PC-3 (cell line): ENCODE results near the gene KCNV2. TPM values are rescaled to one million over a fixed set of nuclear protein-coding genes. Genes with fewer than 3 reads are reported as not detected.

Source experiments
- ATAC-seq: fragments of 200-7000 bp; cut with Tn5 transposase; 2 replicates; pipeline ENCODE4 v1.9.1; 2020; ENCODE audit warnings: mild to moderate bottlenecking, moderate library complexity
- Bru-seq: library from RNA; stranded (reverse); fragments of 400-500 nt; gene quantifications from one replicate; lab custom pipeline; 2021; lab: Mats Ljungman, UMichigan
- BruChase-seq, 2 experiments: library from RNA; stranded (reverse); fragments of 400-500 nt; gene quantifications; one replicate each; lab custom pipeline; 2021; lab: Mats Ljungman, UMichigan
- BruUV-seq: library from RNA; stranded (reverse); fragments of 400-500 nt; replicated peaks from 2 replicates; lab custom pipeline; 2021; lab: Mats Ljungman, UMichigan
- CTCF ChIA-PET: fragments of 300-600 bp; sonication (Branson Sonifier 250); formaldehyde crosslinking; loops from one replicate; lab custom pipeline; 2022; ENCODE audit warnings: antibody characterized with exemption; lab: Charles Lee
- POLR2A ChIA-PET: fragments of 300-600 bp; sonication (Branson Sonifier 250); formaldehyde crosslinking; loops from one replicate; lab custom pipeline; 2022; ENCODE audit warnings: antibody characterized with exemption; ENCODE audit not compliant: unreplicated experiment; lab: Charles Lee
- DNase-seq: peaks from one replicate; pipeline ENCODE4 v3.0.0-alpha.2; 2015
- H2AFZ ChIP-seq: fragments of 300-600 bp; sonication (generic); 2 replicates; pipeline ENCODE4 v1.6.0; 2016; ENCODE audit warnings: antibody characterized with exemption, low read length
- H3F3A ChIP-seq: fragments of 300-600 bp; sonication (generic); one replicate; pipeline ENCODE4 v1.6.0; 2017; ENCODE audit warnings: antibody characterized with exemption, low read length, control low read depth, mild to moderate bottlenecking; ENCODE audit not compliant: unreplicated experiment
- H3K27ac ChIP-seq: fragments of 300-600 bp; sonication (generic); 2 replicates; pipeline ENCODE4 v1.5.1; 2016; ENCODE audit warnings: mild to moderate bottlenecking, low read length
- H3K27me3 ChIP-seq: fragments of 300-600 bp; sonication (generic); 2 replicates; pipeline ENCODE4 v1.6.1; 2016; ENCODE audit warnings: low read length, mixed read lengths
- H3K36me3 ChIP-seq: fragments of 300-600 bp; sonication (generic); 2 replicates; pipeline ENCODE4 v1.6.1; 2016; ENCODE audit warnings: low read depth, mixed run types, low read length, mixed read lengths
- H3K4me1 ChIP-seq: fragments of 300-600 bp; sonication (generic); 2 replicates; pipeline ENCODE4 v1.5.1; 2016; ENCODE audit warnings: low read length; ENCODE audit not compliant: insufficient read depth
- H3K4me2 ChIP-seq: fragments of 300-600 bp; sonication (generic); 2 replicates; pipeline ENCODE4 v1.6.0; 2016; ENCODE audit warnings: low read length
- H3K4me3 ChIP-seq: fragments of 300-600 bp; sonication (generic); 2 replicates; pipeline ENCODE4 v1.5.1; 2016; ENCODE audit warnings: mild to moderate bottlenecking, low read length, mixed read lengths
- H3K79me2 ChIP-seq: fragments of 300-600 bp; sonication (generic); 2 replicates; pipeline ENCODE4 v1.6.1; 2017; ENCODE audit warnings: low read length, mixed read lengths
- H3K9ac ChIP-seq: fragments of 300-600 bp; sonication (generic); 2 replicates; pipeline ENCODE4 v1.6.0; 2016; ENCODE audit warnings: mild to moderate bottlenecking, low read length
- H3K9me2 ChIP-seq: fragments of 300-600 bp; sonication (generic); replicated peaks from 2 replicates; pipeline ENCODE4 v1.6.1; 2016; ENCODE audit warnings: mixed run types, low read length, mixed read lengths
- H3K9me3 ChIP-seq: fragments of 300-600 bp; sonication (generic); 2 replicates; pipeline ENCODE4 v1.6.1; 2016; ENCODE audit warnings: low read length, mixed read lengths
- H4K20me1 ChIP-seq: fragments of 300-600 bp; sonication (generic); 2 replicates; pipeline ENCODE4 v1.6.1; 2016; ENCODE audit warnings: low read length, mixed read lengths
- CTCF ChIP-seq: fragments of 300-600 bp; sonication (generic); conservative IDR thresholded peaks from 2 replicates; pipeline ENCODE4 v1.5.1; 2017; ENCODE audit warnings: antibody characterized with exemption, low read depth, mild to moderate bottlenecking, low read length
- EZH2 ChIP-seq: fragments of 300-600 bp; sonication (generic); IDR thresholded peaks from one replicate; pipeline ENCODE4 v1.6.1; 2017; ENCODE audit warnings: antibody characterized with exemption, mild to moderate bottlenecking, low read length; ENCODE audit not compliant: unreplicated experiment
- EZH2phosphoT487 ChIP-seq: fragments of 300-600 bp; sonication (generic); IDR thresholded peaks from 2 replicates; pipeline ENCODE4 v1.6.1; 2018; ENCODE audit warnings: mild to moderate bottlenecking, antibody characterized with exemption, low read length, borderline replicate concordance
- intact Hi-C: fragments of 100-400 bp; cut with micrococcal nuclease; formaldehyde crosslinking; loops from 2 replicates; pipeline ENCODE4 v1.9.0; 2023
- long read RNA-seq: library from polyadenylated mRNA; unstranded; transcript quantifications from one replicate; pipeline ENCODE4 v2.0.0, GENCODE V29; 2021; ENCODE audit not compliant: unreplicated experiment
- total RNA-seq: library from RNA; depleted of rRNA; stranded (reverse); fragments of >200 nt; gene quantifications from 2 replicates; pipeline ENCODE4 v1.2.3, GENCODE V29; 2014; rRNA removed

Gene KCNV2
- not detected in 2 replicates for total RNA-seq
- Bru-seq, nascent RNA, result not detected
- percentile 6 among the genes with signal in this experiment for BruChase-seq, experiment 1, labeled RNA remaining after a 6-hour chase
- percentile 9 among the genes with signal in this experiment for BruChase-seq, experiment 2, labeled RNA remaining after a 2-hour chase
- long read RNA-seq, result 0 reads

- Histone ChIP-seq H3K9me2 (no peaks in the 10 kb centered on the region), H3K9ac (no peak within 1 kb of the TSS), H3K36me3 (no peaks in the 10 kb centered on the region), H3K4me2 (no peak within 1 kb of the TSS), H3K4me3 (no peak within 1 kb of the TSS), H3K27ac (no peak within 1 kb of the TSS), H2AFZ (no peak within 1 kb of the TSS), H4K20me1 (no peaks in the 10 kb centered on the region), H3K27me3 (no peaks in the 10 kb centered on the region), H3F3A (no peaks in the 10 kb centered on the region), H3K9me3 (no peaks in the 10 kb centered on the region), H3K79me2 (no peaks in the 10 kb centered on the region), H3K4me1 (no peaks in the 10 kb centered on the region)
- POLR2A ChIA-PET, result no interaction called here
- no TSS peak for BruUV-seq
- CTCF ChIA-PET, result no interaction called here
- intact Hi-C loops, result no loop called here
- no peak for TF ChIP-seq EZH2phosphoT487
- TF ChIP-seq EZH2, result no peak
- TF ChIP-seq CTCF, result no peak
- ATAC-seq (no peak), DNase-seq (no peak)
These were observed at the start of gene KCNV2 for GRCh38 chr9:2717385-2717784. Gene KCNV2 (plus strand): TSS chr9:2717510. CDS start chr9:2717740, 230 bp downstream.

GRCh38 chr9:2673161-2673560, 44.1 kb upstream of the KCNV2 start:
- DNase-seq, result no peak
- no peaks in the 10 kb centered on the region for H3K27me3 ChIP-seq
- intact Hi-C loops, result no loop called here
- POLR2A ChIA-PET, result no interaction called here
- no peaks in the 10 kb centered on the region for H3K79me2 ChIP-seq
- H3F3A ChIP-seq, result no peaks in the 10 kb centered on the region
- no peak overlapping the region for H3K27ac ChIP-seq
- no peaks in the 10 kb centered on the region for H3K36me3 ChIP-seq
- H4K20me1 ChIP-seq, result no peaks in the 10 kb centered on the region
- H3K9me2 ChIP-seq, result no peaks in the 10 kb centered on the region
- H3K9ac ChIP-seq, result no peak overlapping the region
- ATAC-seq, result no peak
- H3K4me3 ChIP-seq, result no peak overlapping the region
- H3K4me2 ChIP-seq, result no peak overlapping the region
- H3K9me3 ChIP-seq, result no peaks in the 10 kb centered on the region
- no peaks in the 10 kb centered on the region for H3K4me1 ChIP-seq
- CTCF ChIA-PET, result no interaction called here
- BruUV-seq, result no TSS peak
- TF ChIP-seq CTCF (no peak), EZH2phosphoT487 (no peak), EZH2 (no peak)
- H2AFZ ChIP-seq, result no peak overlapping the region

- Histone ChIP-seq H3K4me2 (no peak overlapping the region), H3K27ac (no peak overlapping the region), H3K36me3 (no peaks in the 10 kb centered on the region), H3K9me2 (no peaks in the 10 kb centered on the region), H3K9ac (no peak overlapping the region), H3K4me1 (no peaks in the 10 kb centered on the region; the same call in 1 of the 2 replicates), H3K27me3 (no peaks in the 10 kb centered on the region), H3K9me3 (no peaks in the 10 kb centered on the region), H3K79me2 (no peaks in the 10 kb centered on the region), H3K4me3 (no peak overlapping the region), H2AFZ (no peak overlapping the region), H3F3A (no peaks in the 10 kb centered on the region), H4K20me1 (no peaks in the 10 kb centered on the region)
- DNase-seq, result no peak
- BruUV-seq, result no TSS peak
- no peak for TF ChIP-seq CTCF
- TF ChIP-seq EZH2phosphoT487, result no peak
- TF ChIP-seq EZH2, result no peak
- ATAC-seq, result no peak
- POLR2A ChIA-PET, result no interaction called here
- intact Hi-C loops, result no loop called here
- CTCF ChIA-PET, result no interaction called here
These were observed 43.0 kb upstream of the KCNV2 start for GRCh38 chr9:2674141-2674824.
